NB4 (cell line): ENCODE results near the gene IFIT1B.
"Not testable (repeated sequence)": the region's sequence is repeated elsewhere in the genome, so short reads cannot be mapped to it uniquely, and the experiment has no call there.

Experiments used
- CTCF ChIP-seq: IDR thresholded peaks from one replicate; pipeline ENCODE4 v1.5.1; 2012; ENCODE audit warnings: low read depth, low read length
- POLR2A ChIP-seq: IDR thresholded peaks from 2 replicates; pipeline ENCODE4 v1.6.1; 2011; ENCODE audit warnings: mild to moderate bottlenecking; ENCODE audit not compliant: insufficient read length; ENCODE audit errors: extremely low read depth

GRCh38 chr10:89412276-89412675, 34.4 kb downstream of the IFIT1B start:
- TF ChIP-seq CTCF, POLR2A: not testable (repeated sequence)
